GM19193 (cell line): Measurements from ENCODE around the gene NXPH4.

ENCODE experiments used
- POLR2A ChIP-seq: IDR thresholded peaks from 4 replicates; pipeline ENCODE4 v1.6.1; 2011; ENCODE audit not compliant: insufficient read depth, insufficient read length; ENCODE audit errors: extremely low read depth

The NXPH4 gene

GRCh38 chr12:57262126-57262822, 45.7 kb downstream of the NXPH4 start:
- no peak for TF ChIP-seq POLR2A

GRCh38 chr12:57263096-57263495, 46.5 kb downstream of the NXPH4 start:
- no peak for TF ChIP-seq POLR2A

GRCh38 chr12:57266681-57267080, 50.1 kb downstream of the NXPH4 start:
- no peak for TF ChIP-seq POLR2A

GRCh38 chr12:57268264-57268663, 51.7 kb downstream of the NXPH4 start:
- TF ChIP-seq POLR2A = no peak

- TF ChIP-seq POLR2A = no peak
Observed at GRCh38 chr12:57270966-57271470, 54.4 kb downstream of the NXPH4 start.

- TF ChIP-seq POLR2A = no peak
Observed at GRCh38 chr12:57272337-57273151, 56.0 kb downstream of the NXPH4 start.

GRCh38 chr12:57273516-57273915, 56.9 kb downstream of the NXPH4 start:
- no peak for TF ChIP-seq POLR2A
